SW480 (cell line): Measurements from ENCODE around the gene PTGER1.
"Not testable (repeated sequence)": the region's sequence is repeated elsewhere in the genome, so short reads cannot be mapped to it uniquely, and the experiment has no call there.

Source experiments
- DNase-seq: peaks from one replicate; pipeline ENCODE4 v3.0.0-alpha.2; 2016; ENCODE audit warnings: low spot score

Gene PTGER1

GRCh38 chr19:14473978-14474578, 1.1 kb downstream of the PTGER1 start:
- DNase-seq = no peak

GRCh38 chr19:14473073-14473977, 1.8 kb downstream of the PTGER1 start:
- no peak for DNase-seq

GRCh38 chr19:14472202-14472938, 2.8 kb downstream of the PTGER1 start:
- DNase-seq = peak; percentile 55

GRCh38 chr19:14471436-14472187, 3.5 kb downstream of the PTGER1 start:
- no peak for DNase-seq

GRCh38 chr19:14470031-14470876, 4.9 kb downstream of the PTGER1 start:
- DNase-seq = no peak

GRCh38 chr19:14467816-14468215, 7.3 kb downstream of the PTGER1 start:
- peak; percentile 31 for DNase-seq

GRCh38 chr19:14467391-14467790, 7.8 kb downstream of the PTGER1 start:
- no peak for DNase-seq

GRCh38 chr19:14463747-14464146, 11.4 kb downstream of the PTGER1 start:
- DNase-seq = no peak

- not testable (repeated sequence) for DNase-seq
Observed at GRCh38 chr19:14462401-14462800, 12.8 kb downstream of the PTGER1 start.

GRCh38 chr19:14460935-14461334, 14.2 kb downstream of the PTGER1 start:
- no peak for DNase-seq

GRCh38 chr19:14459703-14460102, 15.5 kb downstream of the PTGER1 start:
- DNase-seq = no peak

GRCh38 chr19:14452303-14452702, 22.9 kb downstream of the PTGER1 start:
- not testable (repeated sequence) for DNase-seq

- no peak for DNase-seq
Observed at GRCh38 chr19:14450876-14451275, 24.3 kb downstream of the PTGER1 start.

GRCh38 chr19:14450168-14450874, 24.8 kb downstream of the PTGER1 start:
- DNase-seq = peak; percentile 58

GRCh38 chr19:14449321-14449720, 25.8 kb downstream of the PTGER1 start:
- no peak for DNase-seq

GRCh38 chr19:14446336-14447036, 28.7 kb downstream of the PTGER1 start:
- no peak for DNase-seq

GRCh38 chr19:14443632-14444216, 31.4 kb downstream of the PTGER1 start:
- DNase-seq = no peak

GRCh38 chr19:14442891-14443631, 32.1 kb downstream of the PTGER1 start:
- no peak for DNase-seq
